Keratinocyte (primary cell): ENCODE results near the gene RUFY2.
"Not testable (repeated sequence)": the region's sequence is repeated elsewhere in the genome, so short reads cannot be mapped to it uniquely, and the experiment has no call there.

Source experiments
- EZH2 ChIP-seq: IDR thresholded peaks from one replicate; pipeline ENCODE4 v1.6.1; 2012; ENCODE audit warnings: inconsistent platforms, mild to moderate bottlenecking, low read length, moderate library complexity
- TF ChIP-seq, protein P1 (sequence below), 3 experiments: IDR thresholded peaks in 1 of 3; conservative IDR thresholded peaks in 1 of 3; optimal IDR thresholded peaks in 1 of 3; 2 replicates in 2 of 3; 3 replicates in 1 of 3; pipeline versions ENCODE3 to v1.5.1; 2011; ENCODE audit warnings: low read length in 3 of 3, mild to moderate bottlenecking in 3 of 3, moderate library complexity in 2 of 3, control low read depth in 1 of 3, inconsistent platforms in 1 of 3; ENCODE audit not compliant: insufficient read depth in 2 of 3; ENCODE audit errors: extremely low read depth in 1 of 3

- TF ChIP-seq, protein P1, sequence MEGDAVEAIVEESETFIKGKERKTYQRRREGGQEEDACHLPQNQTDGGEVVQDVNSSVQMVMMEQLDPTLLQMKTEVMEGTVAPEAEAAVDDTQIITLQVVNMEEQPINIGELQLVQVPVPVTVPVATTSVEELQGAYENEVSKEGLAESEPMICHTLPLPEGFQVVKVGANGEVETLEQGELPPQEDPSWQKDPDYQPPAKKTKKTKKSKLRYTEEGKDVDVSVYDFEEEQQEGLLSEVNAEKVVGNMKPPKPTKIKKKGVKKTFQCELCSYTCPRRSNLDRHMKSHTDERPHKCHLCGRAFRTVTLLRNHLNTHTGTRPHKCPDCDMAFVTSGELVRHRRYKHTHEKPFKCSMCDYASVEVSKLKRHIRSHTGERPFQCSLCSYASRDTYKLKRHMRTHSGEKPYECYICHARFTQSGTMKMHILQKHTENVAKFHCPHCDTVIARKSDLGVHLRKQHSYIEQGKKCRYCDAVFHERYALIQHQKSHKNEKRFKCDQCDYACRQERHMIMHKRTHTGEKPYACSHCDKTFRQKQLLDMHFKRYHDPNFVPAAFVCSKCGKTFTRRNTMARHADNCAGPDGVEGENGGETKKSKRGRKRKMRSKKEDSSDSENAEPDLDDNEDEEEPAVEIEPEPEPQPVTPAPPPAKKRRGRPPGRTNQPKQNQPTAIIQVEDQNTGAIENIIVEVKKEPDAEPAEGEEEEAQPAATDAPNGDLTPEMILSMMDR (optimal IDR thresholded peaks at IDR 0.05 in 1 of 3, IDR thresholded peaks at IDR 0.05 in 1 of 3, conservative IDR thresholded peaks at IDR 0.05 in 1 of 3; ENCODE audit: extremely low read depth in 1 of 3, insufficient read depth in 2 of 3, low read length in 3 of 3): not testable (repeated sequence)
- not testable (repeated sequence) for TF ChIP-seq EZH2
These were observed 82.7 kb downstream of the RUFY2 start for GRCh38 chr10:68324396-68324795.
